Stimulated activated CD4-positive, alpha-beta T cell treated with anti-CD3 and anti-CD28 coated beads, Interleukin-2, amount 100 ng/mL, for 48 hours (primary cell): ENCODE results near the gene USH1G.
"Not testable (repeated sequence)": the region's sequence is repeated elsewhere in the genome, so short reads cannot be mapped to it uniquely, and the experiment has no call there.

Experiments used
- DNase-seq, 2 donors: peaks; one replicate each; pipeline ENCODE4 v3.0.0-alpha.2; 2020

Gene USH1G

GRCh38 chr17:74922694-74923537 is at the start of gene USH1G:
USH1G (minus strand) TSS chr17:74923255; CDS start chr17:74923073, 182 bp downstream.
- peak in 1 of 2 donors; percentile 19 for DNase-seq

DNA sequence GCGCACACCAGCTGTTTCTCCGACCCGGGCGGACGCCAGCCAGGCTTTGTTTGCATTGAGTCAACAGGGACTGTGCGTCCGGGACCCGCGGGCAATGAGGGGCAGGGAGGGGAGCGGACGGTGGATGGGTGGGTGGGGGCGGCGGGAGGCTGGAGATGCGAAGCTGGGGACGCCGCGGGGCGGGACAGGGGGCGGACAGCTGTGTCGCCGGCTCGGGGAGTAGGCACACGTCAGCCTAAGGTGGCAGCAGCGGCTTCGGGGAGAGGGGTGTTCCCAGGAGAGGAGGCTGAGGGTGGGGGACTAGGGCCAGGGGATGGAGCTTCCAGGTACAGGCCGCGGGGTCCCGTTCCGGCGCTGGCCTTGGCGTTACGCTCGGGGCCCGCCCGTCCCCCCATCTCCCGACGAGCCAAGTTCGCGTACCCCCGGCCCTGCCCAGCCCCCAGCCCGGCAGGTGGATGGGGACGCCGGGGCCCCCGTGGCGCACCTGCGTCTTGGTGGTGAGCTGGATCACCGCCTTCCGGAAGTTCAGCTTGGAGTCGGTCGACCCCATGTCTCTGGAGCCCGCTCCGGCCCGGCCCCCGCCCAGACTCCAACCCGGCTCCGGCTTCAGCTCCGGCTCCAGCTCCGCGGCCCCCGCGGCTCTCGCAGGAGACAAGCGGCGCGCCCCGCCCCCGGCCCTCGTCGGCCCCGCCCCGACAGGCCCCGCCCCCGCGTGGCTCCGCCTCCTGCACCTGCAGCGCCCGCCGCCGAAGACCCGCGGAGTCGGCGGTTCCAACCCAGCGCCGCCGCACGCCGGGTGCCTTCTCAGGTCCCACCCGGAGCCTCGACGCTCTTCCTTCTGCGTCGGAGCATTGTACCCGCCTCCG is 49.3 kb upstream of the USH1G start, which contains the start of gene HID1:
HID1 (minus strand) TSS at position 653 of the 866 bp plus-strand sequence; CDS start at position 550, 103 bp downstream.
- peak; percentile 72 to 82 for DNase-seq

- DNase-seq = no peak
These were observed 48.7 kb upstream of the USH1G start for GRCh38 chr17:74971842-74972106.

GRCh38 chr17:74971069-74971841 is 48.2 kb upstream of the USH1G start:
- DNase-seq = no peak

DNA sequence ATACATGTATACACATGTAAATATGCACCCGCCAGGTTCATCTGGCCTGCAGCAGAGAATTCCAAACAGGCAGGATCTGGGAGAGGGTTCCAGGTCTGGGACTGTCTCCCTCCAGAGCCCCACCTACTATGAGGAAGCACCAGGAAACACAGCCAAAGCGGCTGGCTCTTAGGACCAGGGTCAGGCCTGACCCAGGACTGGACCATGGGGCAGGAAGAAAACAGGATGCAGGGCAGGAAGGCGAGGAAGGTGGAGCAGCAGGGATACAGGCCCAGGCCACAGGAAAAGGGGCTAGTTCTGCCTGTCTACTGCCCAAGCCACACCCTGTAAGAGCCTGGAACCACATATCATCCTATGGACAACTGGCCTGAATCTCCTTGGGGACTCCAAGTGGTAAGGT is 47.3 kb upstream of the USH1G start:
- no peak for DNase-seq

GRCh38 chr17:74969501-74969900 is 46.4 kb upstream of the USH1G start:
- not testable (repeated sequence) for DNase-seq

- DNase-seq = no peak
These were observed 45.3 kb upstream of the USH1G start for GRCh38 chr17:74968361-74968780.

GRCh38 chr17:74964988-74965622 is 42.0 kb upstream of the USH1G start:
- no peak for DNase-seq

GRCh38 chr17:74964246-74964761 is 41.2 kb upstream of the USH1G start:
- DNase-seq = no peak

DNA sequence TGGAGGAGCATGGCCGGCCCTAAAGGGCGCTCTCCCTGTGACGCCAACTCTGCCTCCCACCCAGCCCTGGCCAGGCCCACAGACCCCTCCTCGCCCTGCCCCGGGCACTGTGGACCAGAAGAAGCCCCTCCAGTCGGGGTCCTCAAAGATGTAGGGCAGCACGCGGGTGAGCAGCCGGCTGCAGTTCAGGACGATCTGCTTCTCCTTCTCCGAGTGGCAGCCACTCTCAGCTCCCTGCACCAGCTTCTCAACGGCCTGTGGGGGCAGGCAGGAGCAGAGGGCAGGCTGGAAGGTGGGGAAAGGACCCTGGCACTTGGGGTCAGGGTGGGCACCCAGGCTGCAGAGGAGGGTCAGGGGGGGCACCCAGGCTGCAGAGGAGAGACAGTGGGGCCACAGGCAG is 40.6 kb upstream of the USH1G start:
- DNase-seq = no peak

GRCh38 chr17:74962622-74963394 is 39.8 kb upstream of the USH1G start:
- DNase-seq = no peak

GRCh38 chr17:74961657-74962350 is 38.7 kb upstream of the USH1G start:
- peak; percentile 87 to 89 for DNase-seq

DNA sequence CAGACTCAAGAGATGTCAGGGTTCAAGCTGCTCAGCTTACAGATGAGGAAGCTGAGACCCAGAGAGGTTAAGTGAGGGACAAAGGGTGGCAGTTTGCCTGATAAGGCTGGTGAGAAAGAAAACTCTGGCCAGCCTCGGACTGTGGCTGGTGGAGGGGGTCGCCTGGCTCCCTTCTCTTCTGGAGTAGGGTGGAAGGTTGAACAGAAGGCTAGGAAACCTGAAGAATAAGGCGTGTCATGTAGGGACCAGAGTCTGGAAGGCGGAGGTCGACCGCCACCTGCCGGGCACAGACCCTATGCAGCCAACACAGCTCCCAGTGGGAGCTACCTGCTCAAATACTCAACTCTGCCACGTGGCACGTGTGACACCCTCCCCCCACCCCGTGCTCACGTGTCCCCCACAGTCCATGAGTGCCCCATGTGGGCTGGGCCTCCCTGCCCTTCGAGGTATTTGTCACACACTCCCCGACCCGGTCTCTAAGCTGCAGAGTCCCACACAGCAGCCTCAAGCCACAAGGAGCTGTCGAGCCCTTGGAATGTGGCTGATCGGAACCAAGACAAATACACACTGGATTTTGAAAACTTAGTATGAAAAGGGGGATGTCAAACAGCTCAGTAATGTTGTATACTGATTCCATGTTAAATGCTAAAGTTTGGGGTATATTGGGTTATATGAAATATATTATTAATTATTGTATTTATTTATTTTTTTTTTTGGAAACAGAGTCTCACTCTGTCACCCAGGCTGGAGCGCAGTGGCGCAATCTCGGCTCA is 37.7 kb upstream of the USH1G start:
- DNase-seq = peak in 1 of 2 donors; percentile 32

GRCh38 chr17:74959826-74960515 is 36.9 kb upstream of the USH1G start:
- DNase-seq = no peak

DNA sequence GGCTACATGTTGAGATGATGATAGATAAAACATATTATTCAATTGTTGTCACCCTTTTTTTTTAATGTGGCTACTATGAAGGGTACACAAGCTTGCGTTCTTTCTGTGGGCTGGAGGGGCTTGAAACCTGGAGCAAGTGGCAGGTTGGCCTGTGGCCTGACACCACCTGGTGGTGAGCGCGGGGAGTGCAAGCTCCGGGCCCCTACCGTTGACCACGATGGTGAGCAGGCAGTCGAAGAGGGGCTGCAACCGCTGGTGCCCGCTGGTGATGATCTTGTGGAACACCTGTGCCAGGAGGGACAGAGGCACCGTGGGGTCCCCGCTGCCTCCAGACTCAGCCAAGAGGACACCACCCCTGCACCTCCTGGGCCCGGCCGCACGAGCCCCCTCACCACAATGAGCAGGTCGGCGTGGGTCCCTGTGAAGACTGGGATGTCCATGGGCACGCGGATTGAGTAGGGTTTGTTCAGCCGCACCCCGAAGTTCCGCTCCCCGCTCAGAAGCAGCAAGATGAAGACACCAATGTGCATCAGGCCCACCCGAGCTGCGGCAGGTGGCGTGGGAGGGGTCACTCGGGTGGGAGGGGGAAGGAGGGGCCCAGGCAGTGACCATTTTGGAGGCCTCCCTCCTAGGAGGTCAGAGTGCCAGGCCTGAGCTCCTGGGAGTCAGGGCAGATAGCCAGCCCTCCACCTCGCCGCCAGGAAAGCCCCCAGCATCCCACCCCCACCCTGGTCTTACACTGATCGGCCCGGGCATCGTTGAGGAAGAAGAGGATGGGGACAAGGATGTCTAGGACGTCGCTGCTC is 35.1 kb upstream of the USH1G start:
- DNase-seq = peak; percentile 86 to 91

DNA sequence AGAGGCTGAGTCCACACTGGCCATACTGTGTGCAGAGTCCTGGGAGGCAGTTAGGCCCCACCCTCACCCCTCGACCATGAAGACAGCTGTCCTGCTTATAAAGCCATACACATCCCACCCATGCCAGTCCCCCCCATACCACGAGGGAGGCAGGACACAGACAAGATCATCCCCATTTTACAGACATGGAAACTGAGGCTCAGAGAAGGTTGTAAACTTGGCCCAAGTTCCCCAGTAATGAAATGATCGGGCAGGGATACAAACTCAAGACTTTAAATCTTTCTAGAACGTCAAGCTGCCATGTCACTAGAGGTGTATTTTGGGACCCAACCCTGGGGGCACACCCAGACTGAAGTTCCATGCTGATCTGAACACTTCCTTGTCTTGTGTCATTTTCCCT is 33.0 kb upstream of the USH1G start:
- DNase-seq = no peak

- DNase-seq = no peak
These were observed 31.8 kb upstream of the USH1G start for GRCh38 chr17:74954665-74955421.

DNA sequence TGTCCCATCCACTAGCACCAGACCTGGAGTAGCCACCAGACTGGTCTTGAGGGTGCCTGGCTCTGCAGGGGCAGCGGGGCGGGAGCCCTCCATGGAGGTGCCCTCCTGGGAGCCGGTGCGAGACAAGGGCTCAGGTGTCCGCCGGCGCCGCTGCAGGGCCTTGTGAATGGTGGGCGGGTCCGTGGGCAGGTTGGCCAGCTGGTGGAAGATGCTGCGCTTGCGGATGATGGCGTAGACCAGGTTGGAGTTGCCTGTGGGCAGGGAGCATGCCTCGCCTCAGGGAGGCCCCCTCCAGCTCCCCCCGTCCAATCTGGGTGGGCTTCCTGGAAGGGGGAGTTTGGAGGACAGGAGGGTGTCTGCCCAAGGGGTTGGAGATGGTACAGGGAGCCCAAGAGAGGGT is 31.1 kb upstream of the USH1G start:
- DNase-seq = no peak
